H1 (cell line): ENCODE data around the gene MCUR1. TPM values are rescaled to one million over a fixed set of nuclear protein-coding genes. Genes with fewer than 3 reads are reported as not detected.

ENCODE experiments used
- CTCF ChIA-PET: fragments of 300-600 bp; sonication (Branson Sonifier 250); formaldehyde crosslinking; loops from one replicate; lab custom pipeline; 2021; ENCODE audit not compliant: partially characterized antibody; lab: Charles Lee
- POLR2A ChIA-PET: fragments of 300-600 bp; sonication (Branson Sonifier 250); formaldehyde crosslinking; loops from one replicate; lab custom pipeline; 2021; ENCODE audit warnings: inconsistent platforms; ENCODE audit not compliant: partially characterized antibody; lab: Charles Lee
- DNase-seq, 2 experiments: peaks; one replicate each; pipeline versions ENCODE4 v3.0.0 to v3.0.0-alpha.2; 2010 to 2022; ENCODE audit warnings: low spot score in 2 of 2, low read depth in 1 of 2, mixed read lengths in 1 of 2
- FAIRE-seq: peaks from 2 replicates; lab custom pipeline; 2011; peaks lifted over from hg19 to GRCh38; lab: Jason Lieb, UNC
- H2AFZ ChIP-seq: 2 replicates; pipeline ENCODE4 v1.8.1; 2012; ENCODE audit warnings: low read length, inconsistent platforms
- H2AK5ac ChIP-seq: 2 replicates; pipeline ENCODE4 v1.6.1; 2013; ENCODE audit warnings: low read depth, low read length
- H2BK120ac ChIP-seq: replicated peaks from 2 replicates; pipeline ENCODE3; 2013; ENCODE audit warnings: low read depth, low read length, inconsistent platforms
- H2BK12ac ChIP-seq: 2 replicates; pipeline ENCODE4 v1.6.1; 2013; ENCODE audit warnings: low read depth, low read length
- H2BK15ac ChIP-seq: 2 replicates; pipeline ENCODE4 v1.6.1; 2013; ENCODE audit warnings: low read length
- H2BK20ac ChIP-seq: 2 replicates; pipeline ENCODE4 v1.6.1; 2013; ENCODE audit warnings: low read length
- H2BK5ac ChIP-seq: 2 replicates; pipeline ENCODE4 v1.6.1; 2013; ENCODE audit warnings: low read depth, low read length
- H3K14ac ChIP-seq: 2 replicates; pipeline ENCODE4 v1.6.1; 2013; ENCODE audit warnings: inconsistent platforms; ENCODE audit not compliant: insufficient read length
- H3K18ac ChIP-seq: 2 replicates; pipeline ENCODE4 v1.6.1; 2013; ENCODE audit warnings: low read length; ENCODE audit errors: extremely low read depth
- H3K23ac ChIP-seq: 2 replicates; pipeline ENCODE4 v1.6.1; 2013; ENCODE audit warnings: inconsistent platforms; ENCODE audit not compliant: insufficient read length
- H3K23me2 ChIP-seq: 2 replicates; pipeline ENCODE4 v1.6.1; 2013; ENCODE audit warnings: low read depth, low read length
- H3K27ac ChIP-seq: 2 replicates; pipeline ENCODE4 v1.6.1; 2011; ENCODE audit warnings: low read depth, low read length, inconsistent platforms
- H3K27me3 ChIP-seq, 4 experiments: replicated peaks in 1 of 4; 1 replicate in 1 of 4; 2 replicates in 3 of 4; pipeline versions ENCODE4 v1.6.1 to v1.8.1; 2011 to 2013; ENCODE audit warnings: low read length in 3 of 4, mild to moderate bottlenecking in 3 of 4, inconsistent platforms in 2 of 4, mixed read lengths in 2 of 4, moderate library complexity in 1 of 4; ENCODE audit not compliant: control insufficient read depth in 3 of 4, insufficient read depth in 3 of 4; ENCODE audit errors: extremely low read depth in 1 of 4
- H3K36me3 ChIP-seq, 4 experiments: 2 replicates each; pipeline versions ENCODE4 v1.6.1 to v1.8.1; 2011 to 2013; ENCODE audit warnings: mild to moderate bottlenecking in 4 of 4, low read length in 3 of 4, moderate library complexity in 2 of 4, control low read depth in 1 of 4, inconsistent platforms in 1 of 4; ENCODE audit not compliant: insufficient read depth in 4 of 4, control insufficient read depth in 2 of 4
- H3K4ac ChIP-seq: replicated peaks from 2 replicates; pipeline ENCODE3; 2013; ENCODE audit warnings: low read length, low read depth, mixed read lengths, inconsistent platforms; ENCODE audit not compliant: insufficient read length
- H3K4me1 ChIP-seq, 4 experiments: replicated peaks in 1 of 4; 1 replicate in 1 of 4; 2 replicates in 3 of 4; pipeline versions ENCODE4 v1.6.1 to v1.8.1; 2011 to 2013; ENCODE audit warnings: low read length in 3 of 4, inconsistent platforms in 2 of 4, mixed read lengths in 1 of 4; ENCODE audit not compliant: insufficient read depth in 4 of 4, control insufficient read depth in 3 of 4
- H3K4me2 ChIP-seq, 2 experiments: 2 replicates each; pipeline versions ENCODE4 v1.6.1 to v1.8.1; 2011 to 2013; ENCODE audit warnings: low read depth in 2 of 2, low read length in 2 of 2, control low read depth in 1 of 2, inconsistent platforms in 1 of 2, mild to moderate bottlenecking in 1 of 2; ENCODE audit not compliant: insufficient read depth in 1 of 2
- H3K4me3 ChIP-seq, 4 experiments: fragments of 200-600, 300-600 bp in 1 of 4; sonication (generic), shearing (Covaris generic), sonication (Bioruptor Twin) in 1 of 4; 2 replicates each; pipeline versions ENCODE4 v1.5.1 to v1.8.1; 2011 to 2016; ENCODE audit warnings: low read length in 4 of 4, low read depth in 3 of 4, control low read depth in 2 of 4, inconsistent platforms in 2 of 4, mild to moderate bottlenecking in 2 of 4, mixed read lengths in 1 of 4, moderate library complexity in 1 of 4; ENCODE audit not compliant: insufficient read depth in 2 of 4; ENCODE audit errors: extremely low read depth in 1 of 4
- H3K56ac ChIP-seq: replicated peaks from 2 replicates; pipeline ENCODE3; 2013; ENCODE audit warnings: low read depth, mild to moderate bottlenecking, mixed read lengths, low read length, inconsistent platforms; ENCODE audit not compliant: insufficient read length
- H3K79me1 ChIP-seq: 2 replicates; pipeline ENCODE4 v1.6.1; 2013; ENCODE audit warnings: low read depth, low read length, control low read depth
- H3K79me2 ChIP-seq, 2 experiments: 2 replicates each; pipeline versions ENCODE4 v1.6.1 to v1.8.1; 2012 to 2013; ENCODE audit warnings: low read length in 2 of 2, mild to moderate bottlenecking in 2 of 2, inconsistent platforms in 1 of 2; ENCODE audit not compliant: insufficient read depth in 2 of 2, control insufficient read depth in 1 of 2
- H3K9ac ChIP-seq, 4 experiments: replicated peaks in 1 of 4; 1 replicate in 1 of 4; 2 replicates in 3 of 4; pipeline versions ENCODE4 v1.6.1 to v1.8.1; 2011 to 2013; ENCODE audit warnings: low read depth in 3 of 4, low read length in 3 of 4, control low read depth in 2 of 4, mild to moderate bottlenecking in 2 of 4, moderate library complexity in 2 of 4, inconsistent platforms in 1 of 4; ENCODE audit errors: extremely low read depth in 1 of 4
- H3K9me3 ChIP-seq, 2 experiments: 2 replicates each; pipeline versions ENCODE4 v1.6.1 to v1.8.1; 2012 to 2013; ENCODE audit warnings: mild to moderate bottlenecking in 2 of 2, moderate library complexity in 2 of 2, control low read depth in 1 of 2, inconsistent platforms in 1 of 2, low read depth in 1 of 2, low read length in 1 of 2, mixed read lengths in 1 of 2; ENCODE audit not compliant: insufficient read depth in 2 of 2
- H4K20me1 ChIP-seq, 2 experiments: replicated peaks in 1 of 2; 2 replicates each; pipeline versions ENCODE3 to v1.8.1; 2011 to 2013; ENCODE audit warnings: inconsistent platforms in 2 of 2, low read length in 2 of 2, mild to moderate bottlenecking in 1 of 2; ENCODE audit not compliant: insufficient read depth in 2 of 2, control insufficient read depth in 1 of 2
- H4K5ac ChIP-seq: 2 replicates; pipeline ENCODE4 v1.6.1; 2013; ENCODE audit warnings: low read length, low read depth, mixed read lengths, inconsistent platforms; ENCODE audit not compliant: insufficient read length
- H4K8ac ChIP-seq: 2 replicates; pipeline ENCODE4 v1.8.0; 2013; ENCODE audit warnings: mild to moderate bottlenecking, moderate library complexity, low read length, inconsistent platforms; ENCODE audit not compliant: insufficient read depth; ENCODE audit errors: extremely low read depth
- H4K91ac ChIP-seq: replicated peaks from 2 replicates; pipeline ENCODE3; 2013; ENCODE audit warnings: low read length, mixed read lengths, inconsistent platforms; ENCODE audit not compliant: insufficient read length
- CHD2 ChIP-seq: IDR thresholded peaks from 2 replicates; pipeline ENCODE4 v1.6.1; 2012; ENCODE audit warnings: low read length, improper control_type of control experiment
- EZH2 ChIP-seq: fragments of 200-600 bp; sonication (generic); IDR thresholded peaks from 2 replicates; pipeline ENCODE4 v1.7.1; 2012; ENCODE audit warnings: low read depth, mild to moderate bottlenecking, moderate library complexity, low read length, inconsistent platforms; ENCODE audit not compliant: severe bottlenecking
- MAX ChIP-seq: IDR thresholded peaks from 2 replicates; pipeline ENCODE4 v1.6.1; 2012; ENCODE audit warnings: inconsistent platforms
- PHF8 ChIP-seq: fragments of 200-600 bp; sonication (generic); conservative IDR thresholded peaks from 2 replicates; pipeline ENCODE4 v1.7.1; 2012; ENCODE audit warnings: low read depth, mild to moderate bottlenecking, inconsistent platforms, low read length, moderate library complexity
- POLR2A ChIP-seq, 2 experiments: IDR thresholded peaks; 1 replicate in 1 of 2; 2 replicates in 1 of 2; pipeline ENCODE4 v1.6.1; 2011; ENCODE audit warnings: low read depth in 2 of 2, low read length in 2 of 2, mild to moderate bottlenecking in 2 of 2; ENCODE audit errors: control extremely low read depth in 1 of 2
- SIX5 ChIP-seq: IDR thresholded peaks from 2 replicates; pipeline ENCODE4 v1.6.1; 2011; ENCODE audit warnings: mild to moderate bottlenecking, low read depth, low read length
- SP2 ChIP-seq: IDR thresholded peaks from 2 replicates; pipeline ENCODE4 v1.6.1; 2012; ENCODE audit warnings: mild to moderate bottlenecking, low read length, inconsistent platforms
- SUZ12 ChIP-seq: fragments of 200-600 bp; sonication (generic); IDR thresholded peaks from 2 replicates; pipeline ENCODE4 v1.6.1; 2012; ENCODE audit warnings: mild to moderate bottlenecking, inconsistent platforms, low read length, moderate library complexity, mixed read lengths
- TAF1 ChIP-seq: IDR thresholded peaks from 2 replicates; pipeline ENCODE4 v1.6.1; 2011; ENCODE audit warnings: mild to moderate bottlenecking, low read depth, low read length
- TBP ChIP-seq: IDR thresholded peaks from 2 replicates; pipeline ENCODE4 v1.6.1; 2011; ENCODE audit warnings: low read depth, low read length, improper control_type of control experiment
- WGBS, 2 experiments: shearing (Covaris generic) in 1 of 2; methylation state at CpG; one replicate each; pipeline versions ENCODE4 v1.1.6 to v1.1.7; 2013 to 2015; ENCODE audit warnings: low lambda C conversion rate in 2 of 2, mixed read lengths in 2 of 2, inconsistent platforms in 1 of 2, low coverage in 1 of 2, missing lambda C conversion rate in 1 of 2; ENCODE audit not compliant: insufficient replicate concordance in 2 of 2, insufficient coverage in 1 of 2, insufficient read length in 1 of 2; ENCODE audit errors: extremely low coverage in 1 of 2, missing lambda C conversion rate in 1 of 2; 5-methylcytosine and 5-hydroxymethylcytosine counted together
- polyA plus RNA-seq, 7 experiments: library from polyadenylated mRNA; depleted of rRNA in 3 of 7; stranded (reverse) in 5 of 7; unstranded in 2 of 7; fragments of >200 nt in 5 of 7; fragments of 200-250 nt in 2 of 7; gene quantifications; 1 replicate in 5 of 7; 2 replicates in 1 of 7; 4 replicates in 1 of 7; pipeline versions ENCODE4 v1.2.1 to v1.2.3, GENCODE V29; 2011 to 2013; ENCODE audit warnings: missing spikeins in 2 of 7, mixed read lengths in 2 of 7
- total RNA-seq: library from RNA; stranded (reverse); fragmentation: NEBNext Ultra II Directional; extraction: Animal tissue kit (Norgen Biotek cat#: 25700); gene quantifications from 2 replicates; pipeline ENCODE4 v1.2.1, GENCODE V29; 2021

The MCUR1 gene
- total and polyA plus RNA-seq, 2 of the 8 experiments (the other 6 are each of a cell fraction or from before 2014, with no cell fraction given) = 9.6 to 37.3 TPM

- Histone ChIP-seq H3K9me3 (no peaks in the 10 kb centered on the region), H3K9ac (no peak overlapping the region), H2BK120ac (no peak overlapping the region), H3K27me3 (no peaks in the 10 kb centered on the region), H4K8ac (no peak overlapping the region), H3K4me3 (no peak overlapping the region), H2AK5ac (no peak overlapping the region), H2BK20ac (no peak overlapping the region), H2BK5ac (no peak overlapping the region), H3K4me2 (peak overlapping the region in 1 of 2 experiments; percentile 13; a peak in 1 of 4 replicates), H3K14ac (no peak overlapping the region), H2BK12ac (0 out of 2 replicates have a peak overlapping the region, but pooled peaks have one; percentile 65), H2BK15ac (no peak overlapping the region), H4K91ac (no peak overlapping the region), H3K27ac (no peak overlapping the region), H3K18ac (no peak overlapping the region; the same call in 1 of the 2 replicates), H3K79me1 (no peaks in the 10 kb centered on the region), H3K23ac (no peak overlapping the region), H3K4me1 (peaks cover 0 to 6% (median 2%) of the 10 kb centered on the region in 4 experiments; a peak in 3 of 7 replicates), H2AFZ (peak overlapping the region; percentile 13), H3K4ac (no peak overlapping the region), H4K20me1 (no peaks in the 10 kb centered on the region), H3K23me2 (no peaks in the 10 kb centered on the region; the same call in 1 of the 2 replicates), H3K36me3 (no peaks in the 10 kb centered on the region), H4K5ac (no peak overlapping the region), H3K79me2 (no peaks in the 10 kb centered on the region), H3K56ac (no peak overlapping the region)
- FAIRE-seq = no peak
- DNase-seq = peak in 1 of 2 experiments; percentile 40
- ChIA-PET POLR2A (interaction anchor here (0.9 to 1.2 kb wide), 2 partner anchors 11 to 12 kb away, joined by 3 to 4 read pairs; no protein-coding TSS in a partner anchor), CTCF (interaction anchor here (0.9 to 2.2 kb wide), 5 partner anchors 11 to 60 kb away, joined by 3 to 5 read pairs (median 4); no protein-coding TSS in a partner anchor)
- 67% methylated on average over 5 of the region's 5 CpGs; no CpG with 5 or more reads in 1 of the 2 experiments for WGBS, 2 experiments
- TF ChIP-seq CHD2 (no peak), TBP (no peak), MAX (no peak), SUZ12 (no peak), EZH2 (no peak), TAF1 (no peak), SP2 (no peak), POLR2A (IDR thresholded peaks at IDR 0.05; ENCODE audit: control extremely low read depth in 1 of 2, low read depth in 2 of 2, low read length in 2 of 2) (no peak), SIX5 (no peak), PHF8 (no peak)
These were observed 34.3 kb upstream of the MCUR1 start for GRCh38 chr6:13848522-13849150.
